Stimulated activated CD4-positive, alpha-beta T cell treated with anti-CD3 and anti-CD28 coated beads, Interleukin-2, amount 100 ng/mL, for 4 hours (primary cell): ENCODE results near the gene CALD1.

Experiments
- DNase-seq: peaks from one replicate; pipeline ENCODE4 v3.0.0-alpha.2; 2020; ENCODE audit warnings: low read depth

Gene CALD1

GRCh38 chr7:134894928-134895327 is 115.5 kb downstream of the CALD1 start:
- no peak for DNase-seq

- DNase-seq = no peak
Measured at GRCh38 chr7:134896073-134896472, 116.6 kb downstream of the CALD1 start.

GRCh38 chr7:134897936-134898335 is 118.5 kb downstream of the CALD1 start:
- DNase-seq = no peak

GRCh38 chr7:134899729-134900128 is 120.3 kb downstream of the CALD1 start:
- no peak for DNase-seq

- DNase-seq = no peak
Measured at GRCh38 chr7:134900166-134900982, 120.9 kb downstream of the CALD1 start.

- DNase-seq = no peak
Measured at GRCh38 chr7:134901389-134902020, 122.1 kb downstream of the CALD1 start.

GRCh38 chr7:134902058-134902457 is 122.6 kb downstream of the CALD1 start:
- DNase-seq = no peak

GRCh38 chr7:134903073-134903790 is 123.8 kb downstream of the CALD1 start:
- DNase-seq = no peak

GRCh38 chr7:134905375-134905774 is 125.9 kb downstream of the CALD1 start:
- DNase-seq = no peak

GRCh38 chr7:134907000-134907399 is 127.6 kb downstream of the CALD1 start:
- DNase-seq = no peak

GRCh38 chr7:134907639-134908038 is 128.2 kb downstream of the CALD1 start:
- no peak for DNase-seq

GRCh38 chr7:134908289-134908688 is 128.9 kb downstream of the CALD1 start:
- DNase-seq = no peak

GRCh38 chr7:134910214-134910890 is 130.9 kb downstream of the CALD1 start:
- no peak for DNase-seq

- DNase-seq = no peak
Measured at GRCh38 chr7:134910968-134911367, 131.5 kb downstream of the CALD1 start.

GRCh38 chr7:134916171-134916883 is 136.9 kb downstream of the CALD1 start:
- no peak for DNase-seq

- DNase-seq = no peak
Measured at GRCh38 chr7:134919240-134919641, 139.8 kb downstream of the CALD1 start.

- DNase-seq = no peak
Measured at GRCh38 chr7:134920026-134920753, 140.8 kb downstream of the CALD1 start.

GRCh38 chr7:134922720-134923704 is 143.6 kb downstream of the CALD1 start:
- no peak for DNase-seq

- DNase-seq = no peak
Measured at GRCh38 chr7:134925766-134926165, 146.3 kb downstream of the CALD1 start.

GRCh38 chr7:134926396-134926795 is 147.0 kb downstream of the CALD1 start:
- no peak for DNase-seq
